Right renal cortex interstitium (tissue), 3 donors: ENCODE measurements around the gene SLC28A1. TPM values are rescaled to one million over a fixed set of nuclear protein-coding genes. Genes with fewer than 3 reads are reported as not detected.

Experiments
- DNase-seq, 3 donors: peaks; one replicate each; pipeline ENCODE4 v3.0.0-alpha.2; 2013; ENCODE audit warnings: low read depth in 3 of 3, low spot score in 2 of 3
- polyA plus RNA-seq, 3 donors: library from polyadenylated mRNA; unstranded; fragments of 120-200 nt; gene quantifications; one replicate each; pipeline ENCODE4 v1.2.1, GENCODE V29; 2013; ENCODE audit not compliant: insufficient read length in 3 of 3

SLC28A1 gene
- polyA plus RNA-seq, 3 donors, result 4.7 to 7.4 (median 5.3) TPM

DNA sequence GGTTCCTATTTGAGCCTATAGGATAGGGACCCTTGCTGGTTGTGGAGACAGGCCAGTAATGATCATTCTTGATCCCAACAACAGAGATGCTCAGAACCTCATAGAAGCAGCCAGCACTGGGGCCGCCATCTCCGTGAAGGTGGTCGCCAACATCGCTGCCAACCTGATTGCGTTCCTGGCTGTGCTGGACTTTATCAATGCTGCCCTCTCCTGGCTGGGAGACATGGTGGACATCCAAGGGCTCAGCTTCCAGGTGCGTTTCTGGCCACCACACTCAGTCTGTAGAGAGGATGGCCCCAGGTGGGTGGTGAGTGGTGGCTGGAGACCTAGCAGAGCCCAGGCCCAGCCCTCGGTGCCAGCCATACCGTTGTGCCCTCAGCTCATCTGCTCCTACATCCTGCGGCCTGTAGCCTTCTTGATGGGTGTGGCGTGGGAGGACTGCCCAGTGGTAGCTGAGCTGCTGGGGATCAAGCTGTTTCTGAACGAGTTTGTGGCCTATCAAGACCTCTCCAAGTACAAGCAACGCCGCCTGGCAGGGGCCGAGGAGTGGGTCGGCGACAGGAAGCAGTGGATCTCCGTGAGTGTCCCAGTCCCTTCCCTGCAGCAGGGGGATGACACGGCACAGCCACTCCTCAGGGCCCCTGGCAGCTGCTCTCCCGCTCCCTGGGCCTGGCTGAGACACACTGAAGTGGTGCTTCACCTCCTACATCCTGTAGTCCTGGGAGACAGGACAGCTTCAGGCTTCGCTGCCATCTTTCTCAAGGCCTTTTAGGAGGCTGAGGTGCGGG is 50.7 kb downstream of the SLC28A1 start:
- DNase-seq, result no peak

GRCh38 chr15:84937144-84937543 is 52.7 kb downstream of the SLC28A1 start:
- no peak for DNase-seq

DNA sequence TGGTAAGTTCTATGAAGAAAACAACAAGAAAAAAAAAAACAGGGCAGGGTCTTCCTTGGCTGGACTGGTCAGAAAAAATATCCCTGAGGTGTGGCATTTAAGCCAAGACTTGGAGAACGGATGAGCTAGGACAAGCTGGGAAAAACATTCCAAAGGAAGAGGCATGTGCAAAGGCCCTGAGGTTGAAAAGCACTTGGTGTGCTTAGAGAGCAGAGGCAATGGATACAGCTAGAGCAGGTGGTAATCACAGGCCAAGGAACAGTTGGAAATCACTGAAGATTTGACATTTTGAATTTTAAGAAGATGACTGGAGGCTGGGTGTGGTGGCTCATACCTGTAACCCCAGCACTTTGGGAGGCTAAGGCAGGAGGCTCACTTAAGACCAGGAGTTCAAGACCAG is 54.3 kb downstream of the SLC28A1 start:
- DNase-seq, result no peak

- no peak for DNase-seq
Observed at GRCh38 chr15:84940399-84940798, 55.9 kb downstream of the SLC28A1 start.

- DNase-seq, result no peak
Observed at GRCh38 chr15:84942456-84942855, 58.0 kb downstream of the SLC28A1 start.

DNA sequence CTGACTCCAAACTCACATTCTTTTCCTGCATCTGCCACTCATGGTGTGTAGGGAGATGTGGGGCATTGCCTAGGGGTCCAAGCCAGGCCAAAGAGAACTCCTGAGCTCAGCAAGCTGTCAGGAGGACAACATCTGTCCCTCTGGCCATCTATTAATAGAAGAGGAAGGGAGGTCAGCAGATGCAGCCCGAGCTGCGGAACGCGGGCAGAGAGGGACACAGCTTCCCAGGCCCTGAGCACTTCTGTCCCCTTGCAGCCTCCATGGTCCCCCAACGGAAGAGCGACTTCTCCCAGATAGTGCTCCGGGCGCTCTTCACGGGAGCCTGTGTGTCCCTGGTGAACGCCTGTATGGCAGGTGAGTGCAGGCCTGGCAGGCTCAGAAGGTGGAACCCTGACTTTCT is 59.8 kb downstream of the SLC28A1 start:
- DNase-seq, result no peak

- no peak for DNase-seq
Observed at GRCh38 chr15:84944861-84945260, 60.4 kb downstream of the SLC28A1 start.

GRCh38 chr15:84946772-84947489 is 62.5 kb downstream of the SLC28A1 start:
- DNase-seq, result no peak

GRCh38 chr15:84947947-84948830 is 63.7 kb downstream of the SLC28A1 start:
- no peak for DNase-seq

GRCh38 chr15:84949043-84949442 is 64.6 kb downstream of the SLC28A1 start:
- no peak for DNase-seq

- no peak for DNase-seq
Observed at GRCh38 chr15:84949845-84950569, 65.5 kb downstream of the SLC28A1 start.

GRCh38 chr15:84950570-84951111 is 66.2 kb downstream of the SLC28A1 start:
- no peak for DNase-seq

DNA sequence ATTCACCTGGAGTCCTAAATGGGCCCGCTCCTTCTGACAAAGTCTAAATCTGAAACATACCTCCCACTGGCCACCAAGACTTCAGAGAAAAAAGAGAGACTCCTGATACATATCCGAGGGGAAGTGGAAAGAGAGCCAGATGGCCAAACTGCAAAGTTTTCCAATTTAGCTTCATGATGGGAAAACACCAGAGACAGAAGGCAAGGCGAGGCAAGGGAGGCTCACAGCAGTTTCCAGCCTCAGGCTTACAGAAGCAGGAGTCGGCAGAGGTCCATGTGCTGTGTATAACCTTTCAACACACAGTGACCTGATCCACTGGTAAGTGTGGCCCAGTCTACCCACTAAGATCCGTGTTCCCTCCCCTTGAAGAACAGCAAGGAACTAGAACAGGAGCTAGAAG is 67.3 kb downstream of the SLC28A1 start:
- DNase-seq, result no peak

DNA sequence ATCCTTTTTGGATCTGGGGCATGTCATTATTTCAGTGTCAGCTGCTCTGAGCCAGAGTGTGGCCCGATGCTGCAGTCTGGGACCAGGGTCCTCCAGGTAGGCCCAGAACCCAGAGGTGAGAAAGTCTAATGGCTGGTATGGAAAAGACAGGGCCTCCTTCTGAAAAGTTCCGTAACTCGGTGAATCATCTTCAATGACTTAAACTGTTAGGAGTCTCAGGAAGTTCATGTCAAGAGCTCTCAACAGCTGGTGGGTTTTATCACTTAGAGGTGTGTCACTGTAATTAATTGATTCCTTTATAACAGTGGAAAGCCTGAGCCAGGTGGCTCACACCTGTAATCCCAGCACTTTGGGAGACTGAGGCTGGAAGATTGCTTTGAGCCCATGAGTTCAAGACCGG is 68.7 kb downstream of the SLC28A1 start:
- DNase-seq, result no peak

DNA sequence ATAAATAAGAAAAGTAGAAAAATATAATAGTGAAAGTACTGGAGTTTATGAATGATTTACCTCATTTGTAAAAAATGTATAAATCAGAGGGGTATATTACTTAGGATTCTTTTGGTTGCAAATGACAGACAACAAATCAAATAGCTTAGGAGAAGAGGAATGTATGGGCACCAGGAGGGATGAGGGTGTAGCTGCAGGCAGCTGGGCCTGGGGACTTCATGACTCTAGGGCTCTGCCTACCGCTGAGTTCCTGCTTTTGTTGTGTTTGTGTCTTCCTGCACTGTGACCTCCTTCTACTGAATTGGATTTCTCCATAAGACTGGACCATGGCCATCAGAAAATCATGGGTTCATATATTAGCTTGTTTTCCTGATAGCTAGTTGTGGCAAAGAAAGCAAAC is 69.3 kb downstream of the SLC28A1 start:
- DNase-seq, result no peak

DNA sequence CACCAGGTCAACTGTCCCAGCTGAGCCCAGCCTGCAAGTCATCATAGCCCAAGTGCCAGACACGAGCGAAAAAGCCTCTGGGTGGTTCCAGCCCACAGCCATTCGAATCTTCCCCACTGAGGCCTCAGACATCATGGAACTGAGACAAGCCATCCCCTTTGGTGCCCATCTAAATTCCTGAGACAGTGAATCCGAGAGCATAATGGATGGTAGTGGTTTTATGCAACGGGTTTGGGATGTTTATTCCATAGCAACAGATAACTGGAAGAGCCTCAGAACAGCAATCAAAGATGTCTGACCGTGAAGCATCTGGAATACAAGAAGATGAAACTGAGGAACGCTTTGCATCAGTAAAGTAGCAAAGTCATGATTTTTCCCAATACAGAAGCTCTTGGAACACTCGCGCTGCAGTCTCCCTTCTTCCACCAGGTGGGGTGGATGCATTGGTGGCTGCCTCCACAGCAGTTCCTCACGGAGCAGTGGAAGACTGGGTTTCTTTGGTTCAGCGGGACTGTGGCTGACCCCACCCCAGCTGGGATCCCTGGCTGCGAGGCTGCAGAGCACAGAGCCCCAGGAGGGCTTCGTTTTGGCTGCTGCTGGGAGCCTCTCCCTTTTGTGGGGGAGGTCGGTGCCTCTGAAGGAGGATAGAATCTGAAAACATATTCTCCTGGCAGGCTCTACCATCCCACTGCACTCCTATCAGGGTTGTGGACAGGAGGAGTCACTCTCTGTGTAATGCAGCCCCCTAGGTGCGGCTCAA is 70.8 kb downstream of the SLC28A1 start:
- peak in 2 of 3 donors; percentile 48 to 52 for DNase-seq

GRCh38 chr15:84956199-84956598 is 71.7 kb downstream of the SLC28A1 start:
- DNase-seq, result no peak

GRCh38 chr15:84960391-84961113 is 76.1 kb downstream of the SLC28A1 start:
- no peak for DNase-seq

DNA sequence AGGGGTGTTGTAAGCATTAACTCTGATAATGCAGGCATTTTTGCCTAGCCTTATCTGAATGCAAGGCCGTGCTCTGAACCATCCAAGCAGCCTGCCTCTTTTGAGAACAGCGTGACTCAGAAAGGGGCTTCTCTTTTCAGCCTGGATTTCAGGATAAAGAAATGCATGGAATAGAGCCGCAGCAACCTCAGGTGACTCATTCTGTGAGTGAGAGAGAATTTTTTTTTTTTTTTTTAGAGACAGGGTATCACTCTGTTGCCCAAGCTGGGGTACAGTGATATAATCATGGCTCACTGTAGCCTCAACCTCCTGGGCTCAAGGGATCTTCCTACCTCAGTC is 76.6 kb downstream of the SLC28A1 start:
- no peak for DNase-seq
